GM21360 (cell line): ENCODE measurements around the gene UNC13C.

Experiments used
- ATAC-seq: cut with Tn5 transposase; IDR thresholded peaks from one replicate; pipeline ENCODE4 v1.9.1; 2021; ENCODE audit warnings: mild to moderate bottlenecking, moderate library complexity; ENCODE audit not compliant: unreplicated experiment

Gene UNC13C

GRCh38 chr15:54619180-54619579, 640.9 kb downstream of the UNC13C start:
- no peak for ATAC-seq

GRCh38 chr15:54620916-54621315, 642.7 kb downstream of the UNC13C start:
- no peak for ATAC-seq

- ATAC-seq = no peak
Observed at GRCh38 chr15:54636147-54636546, 657.9 kb downstream of the UNC13C start.

- no peak for ATAC-seq
Observed at GRCh38 chr15:54638666-54639065, 660.4 kb downstream of the UNC13C start.

GRCh38 chr15:54640873-54641272, 662.6 kb downstream of the UNC13C start:
- ATAC-seq = no peak

- no peak for ATAC-seq
Observed at GRCh38 chr15:54644796-54645195, 666.6 kb downstream of the UNC13C start.

- ATAC-seq = no peak
Observed at GRCh38 chr15:54659646-54660045, 681.4 kb downstream of the UNC13C start.

- no peak for ATAC-seq
Observed at GRCh38 chr15:54660356-54660755, 682.1 kb downstream of the UNC13C start.

- ATAC-seq = no peak
Observed at GRCh38 chr15:54675241-54675640, 697.0 kb downstream of the UNC13C start.

GRCh38 chr15:54681584-54681983, 703.3 kb downstream of the UNC13C start:
- no peak for ATAC-seq
